ENCODE results near the gene LIPT1. TPM values are rescaled to one million over a fixed set of nuclear protein-coding genes. Genes with fewer than 3 reads are reported as not detected.
A peak's percentile ranks its signal among the peaks of the same experiment; 100 is the strongest.
"Not testable (repeated sequence)": the region's sequence is repeated elsewhere in the genome, so short reads cannot be mapped to it uniquely, and the experiment has no call there.

LIPT1 gene
- total RNA-seq, 1 experiment from 2014 or later, result 10.3 TPM

GRCh38 chr2:99111945-99112344 is 42.8 kb upstream of the LIPT1 start:
- Histone ChIP-seq H3K4me1 (replicated peaks; ENCODE audit: insufficient read depth) (no peaks in the 10 kb centered on the region), H3K27me3 (ENCODE audit: insufficient read depth, low read depth) (no peaks in the 10 kb centered on the region), H3K79me2 (ENCODE audit: low read depth) (no peaks in the 10 kb centered on the region), H3K9me2 (ENCODE audit: insufficient read depth) (no peaks in the 10 kb centered on the region; the same call in 1 of the 2 replicates), H3F3A (ENCODE audit: insufficient read depth, low read depth) (no peaks in the 10 kb centered on the region), H2AFZ (no peak overlapping the region), H4K20me1 (ENCODE audit: insufficient read depth) (no peaks in the 10 kb centered on the region), H3K4me2 (no peak overlapping the region), H3K9me3 (ENCODE audit: insufficient read depth, low read depth) (no peaks in the 10 kb centered on the region), H3K27ac (no peak overlapping the region), H3K36me3 (ENCODE audit: low read depth) (no peaks in the 10 kb centered on the region), H3K4me3 (no peak overlapping the region)
- DNase-seq, result peak in 1 of 2 experiments; percentile 21
- intact Hi-C loops (cut with micrococcal nuclease; ENCODE audit: unreplicated experiment), result no loop called here
- CTCF ChIA-PET, result no interaction called here
- TF ChIP-seq CTCF (conservative IDR thresholded peaks at IDR 0.05) (no peak), EZH2 (IDR thresholded peaks at IDR 0.05; ENCODE audit: low read depth) (no peak)
- POLR2A ChIA-PET (ENCODE audit: unreplicated experiment), result no interaction called here
- BruUV-seq (replicated peaks), result no TSS peak

GRCh38 chr2:99112617-99113016 is 42.1 kb upstream of the LIPT1 start:
- Histone ChIP-seq H3K27ac (no peak overlapping the region), H3F3A (ENCODE audit: insufficient read depth, low read depth) (no peaks in the 10 kb centered on the region), H2AFZ (no peak overlapping the region), H3K27me3 (ENCODE audit: insufficient read depth, low read depth) (no peaks in the 10 kb centered on the region), H3K4me3 (no peak overlapping the region), H3K4me1 (replicated peaks; ENCODE audit: insufficient read depth) (no peaks in the 10 kb centered on the region), H3K9me2 (ENCODE audit: insufficient read depth) (no peaks in the 10 kb centered on the region; the same call in 1 of the 2 replicates), H3K4me2 (no peak overlapping the region), H3K9me3 (ENCODE audit: insufficient read depth, low read depth) (no peaks in the 10 kb centered on the region), H3K79me2 (ENCODE audit: low read depth) (no peaks in the 10 kb centered on the region), H4K20me1 (ENCODE audit: insufficient read depth) (no peaks in the 10 kb centered on the region), H3K36me3 (ENCODE audit: low read depth) (no peaks in the 10 kb centered on the region)
- no peak for DNase-seq
- no TSS peak for BruUV-seq (replicated peaks)
- ChIA-PET CTCF (no interaction called here), POLR2A (ENCODE audit: unreplicated experiment) (no interaction called here)
- intact Hi-C loops (cut with micrococcal nuclease; ENCODE audit: unreplicated experiment), result no loop called here
- TF ChIP-seq EZH2 (IDR thresholded peaks at IDR 0.05; ENCODE audit: low read depth), result no peak

GRCh38 chr2:99127981-99128380 is 26.8 kb upstream of the LIPT1 start:
- Histone ChIP-seq H3K9me2 (ENCODE audit: insufficient read depth) (no peaks in the 10 kb centered on the region), H2AFZ (no peak overlapping the region), H3K9me3 (ENCODE audit: insufficient read depth, low read depth) (peaks cover 48% of the 10 kb centered on the region), H3K79me2 (ENCODE audit: low read depth) (no peaks in the 10 kb centered on the region), H3K36me3 (ENCODE audit: low read depth) (no peaks in the 10 kb centered on the region), H3F3A (ENCODE audit: insufficient read depth, low read depth) (no peaks in the 10 kb centered on the region), H4K20me1 (ENCODE audit: insufficient read depth) (no peaks in the 10 kb centered on the region), H3K4me2 (no peak overlapping the region), H3K4me1 (replicated peaks; ENCODE audit: insufficient read depth) (no peaks in the 10 kb centered on the region), H3K27me3 (ENCODE audit: insufficient read depth, low read depth) (no peaks in the 10 kb centered on the region), H3K4me3 (no peak overlapping the region), H3K27ac (no peak overlapping the region)
- intact Hi-C loops (cut with micrococcal nuclease; ENCODE audit: unreplicated experiment), result no loop called here
- no peak for TF ChIP-seq CTCF (conservative IDR thresholded peaks at IDR 0.05)
- TF ChIP-seq EZH2 (IDR thresholded peaks at IDR 0.05; ENCODE audit: low read depth), result no peak
- ChIA-PET CTCF (no interaction called here), POLR2A (ENCODE audit: unreplicated experiment) (no interaction called here)
- BruUV-seq (replicated peaks), result no TSS peak
- no peak for DNase-seq

- H3K36me3 ChIP-seq (ENCODE audit: low read depth); H3K27me3 ChIP-seq (ENCODE audit: insufficient read depth, low read depth); H3F3A ChIP-seq (ENCODE audit: insufficient read depth, low read depth); CTCF ChIA-PET; intact Hi-C loops (cut with micrococcal nuclease; ENCODE audit: unreplicated experiment); H3K4me3 ChIP-seq; H4K20me1 ChIP-seq (ENCODE audit: insufficient read depth); H3K4me2 ChIP-seq; H3K79me2 ChIP-seq (ENCODE audit: low read depth); H2AFZ ChIP-seq; H3K27ac ChIP-seq; DNase-seq; POLR2A ChIA-PET (ENCODE audit: unreplicated experiment); BruUV-seq (replicated peaks); H3K9me2 ChIP-seq (ENCODE audit: insufficient read depth): not testable (repeated sequence)
- peaks cover 12% of the 10 kb centered on the region for H3K4me1 ChIP-seq (replicated peaks; ENCODE audit: insufficient read depth)
- peaks cover 56% of the 10 kb centered on the region for H3K9me3 ChIP-seq (ENCODE audit: insufficient read depth, low read depth)
These were observed 19.7 kb upstream of the LIPT1 start for GRCh38 chr2:99135044-99135556.

Measured in PC-9 (cell line).